ENCODE data around the gene GLB1L2. TPM values are rescaled to one million over a fixed set of nuclear protein-coding genes. Genes with fewer than 3 reads are reported as not detected.

GLB1L2 gene
- total RNA-seq, 1 experiment from 2014 or later, result 27.1 TPM

DNA sequence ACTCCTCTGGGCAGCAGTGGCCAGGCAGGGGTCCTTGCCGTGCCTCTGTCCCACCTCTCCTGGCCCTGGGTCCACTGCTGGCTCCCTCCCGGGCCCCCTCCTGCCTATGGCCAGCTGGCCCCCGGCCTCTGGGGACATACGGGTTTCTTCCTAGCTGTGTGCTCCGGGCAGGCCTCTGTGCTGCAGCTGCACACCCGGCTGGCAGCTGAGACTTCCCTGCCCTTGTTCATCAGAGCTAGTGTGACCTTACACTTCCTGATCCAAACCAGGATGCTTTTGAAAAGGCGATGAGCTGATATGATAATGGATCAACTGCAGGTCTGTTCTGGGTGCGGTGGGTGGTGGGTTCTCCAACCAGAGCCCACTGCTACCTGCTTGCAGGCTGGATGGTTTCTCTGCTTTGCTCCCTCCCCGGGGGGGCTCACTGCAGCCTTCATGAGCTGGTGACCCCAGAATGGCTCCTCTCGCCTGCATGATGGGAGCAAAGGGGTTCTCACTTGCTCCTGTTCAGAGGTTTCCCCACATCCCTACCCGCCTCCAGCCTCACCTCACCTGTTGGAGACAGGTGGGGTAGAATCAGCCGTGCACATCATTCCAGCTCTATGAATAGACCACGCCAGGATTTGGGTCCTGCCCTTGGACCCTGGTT is 67.0 kb downstream of the GLB1L2 start:
- Histone ChIP-seq H3K4me2 (ENCODE audit: low read length) (no peak overlapping the region), H3K36me3 (ENCODE audit: control insufficient read depth in 1 of 2, insufficient read depth in 2 of 2, low read length in 2 of 2) (no peaks in the 10 kb centered on the region), H4K20me1 (ENCODE audit: insufficient read depth) (no peaks in the 10 kb centered on the region), H3K4me3 (replicated peaks in 1 of 2; ENCODE audit: low read depth in 1 of 2, low read length in 2 of 2) (no peak overlapping the region), H3K27me3 (ENCODE audit: insufficient read depth, low read length) (peaks cover 6% of the 10 kb centered on the region; the same call in 1 of the 2 replicates), H3K9ac (ENCODE audit: low read length) (no peak overlapping the region), H3K27ac (ENCODE audit: low read depth, low read length) (no peak overlapping the region), H2AFZ (ENCODE audit: low read depth, low read length, poor library complexity, severe bottlenecking) (no peak overlapping the region), H3K9me3 (ENCODE audit: control insufficient read depth in 1 of 2, insufficient read depth in 1 of 2, low read depth in 1 of 2, low read length in 2 of 2) (no peaks in the 10 kb centered on the region), H3K9me2 (ENCODE audit: insufficient read depth) (no peaks in the 10 kb centered on the region), H3K4me1 (ENCODE audit: control insufficient read depth in 1 of 2, insufficient read depth in 2 of 2, low read length in 2 of 2) (peaks cover 0 to 7% of the 10 kb centered on the region in 2 experiments; a peak in 2 of 4 replicates), H3K79me2 (ENCODE audit: insufficient read depth, low read length) (no peaks in the 10 kb centered on the region)
- POLR2A ChIA-PET, result no interaction called here
- DNase-seq (ENCODE audit: low read depth, low spot score), result no peak
- no TSS peak for BruUV-seq (replicated peaks)
- RAD21 ChIA-PET (ENCODE audit: low non-redundant PET in 1 of 2, low total read pairs in 2 of 2, uncharacterized antibody in 2 of 2, unreplicated experiment in 2 of 2), result no interaction called here
- ATAC-seq, result no peak
- CTCF ChIA-PET, result no interaction called here
- intact Hi-C loops (cut with micrococcal nuclease), result no loop called here
- TF ChIP-seq ELF1 (IDR thresholded peaks at IDR 0.05; ENCODE audit: borderline replicate concordance, low read depth) (no peak), ZFX (IDR thresholded peaks at IDR 0.05) (no peak)

DNA sequence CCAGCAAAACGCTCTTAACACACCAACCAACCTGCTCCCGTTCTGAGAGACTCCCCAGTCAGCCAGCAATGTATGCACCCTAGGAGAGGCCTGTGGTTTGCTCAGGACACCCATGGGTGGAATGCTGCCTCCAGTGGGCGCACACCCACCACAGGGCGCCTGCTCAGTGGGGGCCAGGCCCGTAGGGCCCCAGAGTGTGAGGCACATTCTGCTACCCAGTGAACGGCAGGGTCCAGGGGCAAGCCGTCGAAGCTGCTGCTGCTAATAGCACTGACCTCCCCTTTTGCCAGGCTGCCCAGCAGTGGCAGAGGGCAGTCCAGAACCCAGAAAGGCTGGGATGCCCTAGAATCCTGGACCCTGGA is 67.5 kb downstream of the GLB1L2 start:
- intact Hi-C loops (cut with micrococcal nuclease), result no loop called here
- Histone ChIP-seq H3K9me3 (ENCODE audit: control insufficient read depth in 1 of 2, insufficient read depth in 1 of 2, low read depth in 1 of 2, low read length in 2 of 2) (no peaks in the 10 kb centered on the region), H4K20me1 (ENCODE audit: insufficient read depth) (no peaks in the 10 kb centered on the region), H3K27ac (ENCODE audit: low read depth, low read length) (no peak overlapping the region), H3K27me3 (ENCODE audit: insufficient read depth, low read length) (peaks cover 6% of the 10 kb centered on the region; the same call in 1 of the 2 replicates), H3K4me3 (replicated peaks in 1 of 2; ENCODE audit: low read depth in 1 of 2, low read length in 2 of 2) (no peak overlapping the region), H3K9me2 (ENCODE audit: insufficient read depth) (no peaks in the 10 kb centered on the region), H3K36me3 (ENCODE audit: control insufficient read depth in 1 of 2, insufficient read depth in 2 of 2, low read length in 2 of 2) (no peaks in the 10 kb centered on the region), H3K4me1 (ENCODE audit: control insufficient read depth in 1 of 2, insufficient read depth in 2 of 2, low read length in 2 of 2) (peaks cover 0 to 7% of the 10 kb centered on the region in 2 experiments; a peak in 2 of 4 replicates), H2AFZ (ENCODE audit: low read depth, low read length, poor library complexity, severe bottlenecking) (no peak overlapping the region), H3K79me2 (ENCODE audit: insufficient read depth, low read length) (no peaks in the 10 kb centered on the region), H3K9ac (ENCODE audit: low read length) (no peak overlapping the region), H3K4me2 (ENCODE audit: low read length) (no peak overlapping the region)
- CTCF ChIA-PET, result no interaction called here
- ATAC-seq, result no peak
- no peak for DNase-seq (ENCODE audit: low read depth, low spot score)
- BruUV-seq (replicated peaks), result no TSS peak
- no peak for TF ChIP-seq EGR1 (IDR thresholded peaks at IDR 0.05; ENCODE audit: low read depth)
- TF ChIP-seq, protein P1, sequence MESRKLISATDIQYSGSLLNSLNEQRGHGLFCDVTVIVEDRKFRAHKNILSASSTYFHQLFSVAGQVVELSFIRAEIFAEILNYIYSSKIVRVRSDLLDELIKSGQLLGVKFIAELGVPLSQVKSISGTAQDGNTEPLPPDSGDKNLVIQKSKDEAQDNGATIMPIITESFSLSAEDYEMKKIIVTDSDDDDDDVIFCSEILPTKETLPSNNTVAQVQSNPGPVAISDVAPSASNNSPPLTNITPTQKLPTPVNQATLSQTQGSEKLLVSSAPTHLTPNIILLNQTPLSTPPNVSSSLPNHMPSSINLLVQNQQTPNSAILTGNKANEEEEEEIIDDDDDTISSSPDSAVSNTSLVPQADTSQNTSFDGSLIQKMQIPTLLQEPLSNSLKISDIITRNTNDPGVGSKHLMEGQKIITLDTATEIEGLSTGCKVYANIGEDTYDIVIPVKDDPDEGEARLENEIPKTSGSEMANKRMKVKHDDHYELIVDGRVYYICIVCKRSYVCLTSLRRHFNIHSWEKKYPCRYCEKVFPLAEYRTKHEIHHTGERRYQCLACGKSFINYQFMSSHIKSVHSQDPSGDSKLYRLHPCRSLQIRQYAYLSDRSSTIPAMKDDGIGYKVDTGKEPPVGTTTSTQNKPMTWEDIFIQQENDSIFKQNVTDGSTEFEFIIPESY (IDR thresholded peaks at IDR 0.05; ENCODE audit: extremely low read depth, insufficient replicate concordance, low read length), result no peak
- TF ChIP-seq, protein P2, sequence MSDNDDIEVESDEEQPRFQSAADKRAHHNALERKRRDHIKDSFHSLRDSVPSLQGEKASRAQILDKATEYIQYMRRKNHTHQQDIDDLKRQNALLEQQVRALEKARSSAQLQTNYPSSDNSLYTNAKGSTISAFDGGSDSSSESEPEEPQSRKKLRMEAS (IDR thresholded peaks at IDR 0.05), result no peak
- RAD21 ChIA-PET (ENCODE audit: low non-redundant PET in 1 of 2, low total read pairs in 2 of 2, uncharacterized antibody in 2 of 2, unreplicated experiment in 2 of 2), result no interaction called here
- POLR2A ChIA-PET, result no interaction called here

Data from HCT116 (cell line).